Measurements from ENCODE around the gene SIDT2. TPM values are rescaled to one million over a fixed set of nuclear protein-coding genes. Genes with fewer than 3 reads are reported as not detected.

Gene SIDT2
- polyA plus RNA-seq, 1 donor from 2014 or later = 11.1 TPM

GRCh38 chr11:117199053-117199915 lies 20.7 kb downstream of the SIDT2 start, which contains the start of gene TAGLN:
Gene TAGLN, plus strand, starts transcription at chr11:117199370. Its CDS starts 3,644 bp downstream, at chr11:117203014.
- Histone ChIP-seq H3K9me3 (ENCODE audit: low read length) (no peaks in the 10 kb centered on the region), H4K20me1 (ENCODE audit: insufficient read depth) (no peaks in the 10 kb centered on the region), H3K4me2 (ENCODE audit: low read length) (no peak within 1 kb of the TSS), H3K79me2 (replicated peaks; ENCODE audit: insufficient read depth, low read length) (no peaks in the 10 kb centered on the region), H3K36me3 (ENCODE audit: insufficient read depth, low read length) (no peaks in the 10 kb centered on the region), H2AFZ (ENCODE audit: low read depth, low read length) (no peak within 1 kb of the TSS), H3K27ac (ENCODE audit: low read length) (no peak within 1 kb of the TSS), H3K9ac (ENCODE audit: low read length) (no peak within 1 kb of the TSS), H3K27me3 (ENCODE audit: insufficient read depth, low read depth, low read length) (no peaks in the 10 kb centered on the region), H3K9me2 (ENCODE audit: insufficient read depth, low read length) (no peaks in the 10 kb centered on the region), H3F3A (ENCODE audit: insufficient read depth, low read length, poor library complexity, severe bottlenecking) (no peaks in the 10 kb centered on the region), H3K4me3 (ENCODE audit: low read length) (no peak within 1 kb of the TSS)
- TF ChIP-seq EP300 (conservative IDR thresholded peaks at IDR 0.05; ENCODE audit: poor library complexity, severe bottlenecking) (no peak), MXI1 (conservative IDR thresholded peaks at IDR 0.05; ENCODE audit: poor library complexity, severe bottlenecking) (no peak), CTCF (IDR thresholded peaks at IDR 0.05; ENCODE audit: poor library complexity, severe bottlenecking) (no peak), POLR2AphosphoS5 (IDR thresholded peaks at IDR 0.05) (no peak), EZH2 (IDR thresholded peaks at IDR 0.05; ENCODE audit: borderline replicate concordance, insufficient read depth, low read length, poor library complexity, severe bottlenecking) (no peak), RAD21 (conservative IDR thresholded peaks at IDR 0.05) (no peak), TAF1 (IDR thresholded peaks at IDR 0.05; ENCODE audit: low read depth) (no peak)

- Histone ChIP-seq H3F3A (ENCODE audit: insufficient read depth, low read length, poor library complexity, severe bottlenecking) (no peaks in the 10 kb centered on the region), H3K4me3 (ENCODE audit: low read length) (no peak overlapping the region), H3K9me3 (ENCODE audit: low read length) (no peaks in the 10 kb centered on the region), H3K27ac (ENCODE audit: low read length) (no peak overlapping the region), H3K27me3 (ENCODE audit: insufficient read depth, low read depth, low read length) (no peaks in the 10 kb centered on the region), H3K36me3 (ENCODE audit: insufficient read depth, low read length) (no peaks in the 10 kb centered on the region), H2AFZ (ENCODE audit: low read depth, low read length) (no peak overlapping the region), H3K79me2 (replicated peaks; ENCODE audit: insufficient read depth, low read length) (no peaks in the 10 kb centered on the region), H3K9me2 (ENCODE audit: insufficient read depth, low read length) (no peaks in the 10 kb centered on the region), H3K9ac (ENCODE audit: low read length) (no peak overlapping the region), H4K20me1 (ENCODE audit: insufficient read depth) (no peaks in the 10 kb centered on the region), H3K4me2 (ENCODE audit: low read length) (no peak overlapping the region)
- TF ChIP-seq REST (IDR thresholded peaks at IDR 0.05; ENCODE audit: borderline replicate concordance) = no peak
- no peak for TF ChIP-seq CTCF (IDR thresholded peaks at IDR 0.05; ENCODE audit: poor library complexity, severe bottlenecking)
- no peak for TF ChIP-seq MXI1 (conservative IDR thresholded peaks at IDR 0.05; ENCODE audit: poor library complexity, severe bottlenecking)
- TF ChIP-seq EZH2 (IDR thresholded peaks at IDR 0.05; ENCODE audit: borderline replicate concordance, insufficient read depth, low read length, poor library complexity, severe bottlenecking) = no peak
- no peak for TF ChIP-seq EP300 (conservative IDR thresholded peaks at IDR 0.05; ENCODE audit: poor library complexity, severe bottlenecking)
- TF ChIP-seq TAF1 (IDR thresholded peaks at IDR 0.05; ENCODE audit: low read depth) = no peak
- TF ChIP-seq SMC3 (conservative IDR thresholded peaks at IDR 0.05; ENCODE audit: poor library complexity) = no peak
- no peak for TF ChIP-seq RAD21 (conservative IDR thresholded peaks at IDR 0.05)
- no peak for TF ChIP-seq POLR2AphosphoS5 (IDR thresholded peaks at IDR 0.05)
Measured at GRCh38 chr11:117199916-117200812, 21.6 kb downstream of the SIDT2 start.

All from neural cell (in vitro differentiated cells).